Uterus (tissue), 4 donors: ENCODE results near the gene BRAT1. TPM values are rescaled to one million over a fixed set of nuclear protein-coding genes. Genes with fewer than 3 reads are reported as not detected.

ENCODE experiments used
- DNase-seq, 2 donors: peaks; one replicate each; pipeline ENCODE4 v3.0.0-alpha.2; 2019 to 2020
- H3K27ac ChIP-seq, 2 donors: fragments of 200-600 bp; sonication (generic); 1 replicate in 1 of 2; 2 replicates in 1 of 2; pipeline ENCODE4 v1.5.1; 2016 to 2018
- H3K27me3 ChIP-seq, 2 donors: fragments of 200-600 bp; sonication (generic); one replicate each; pipeline ENCODE4 v1.5.1; 2018 to 2019; ENCODE audit warnings: control low read depth in 1 of 2
- H3K36me3 ChIP-seq, 2 donors: fragments of 200-600 bp; sonication (generic); one replicate each; pipeline ENCODE4 v1.5.1; 2019; ENCODE audit warnings: control low read depth in 1 of 2
- H3K4me1 ChIP-seq, 2 donors: fragments of 200-600 bp; sonication (generic); one replicate each; pipeline ENCODE4 v1.5.1; 2018 to 2019; ENCODE audit warnings: control low read depth in 1 of 2
- H3K4me3 ChIP-seq, 2 donors: fragments of 200-600 bp; sonication (generic); 1 replicate in 1 of 2; 2 replicates in 1 of 2; pipeline ENCODE4 v1.5.1; 2018 to 2019; ENCODE audit warnings: mild to moderate bottlenecking in 1 of 2
- H3K9me3 ChIP-seq, 2 donors: fragments of 200-600 bp; sonication (generic); one replicate each; pipeline ENCODE4 v1.5.1; 2019; ENCODE audit warnings: control low read depth in 1 of 2
- CTCF ChIP-seq, 4 experiments: fragments of 200-600 bp in 2 of 4; fragments of 450-650 bp in 2 of 4; sonication (generic) in 2 of 4; IDR thresholded peaks; one replicate each; pipeline ENCODE4 v1.5.1; 2016 to 2019; ENCODE audit warnings: antibody characterized with exemption in 4 of 4, mild to moderate bottlenecking in 2 of 4, moderate library complexity in 1 of 4
- POLR2A ChIP-seq, 2 donors: fragments of 450-650 bp; IDR thresholded peaks; one replicate each; pipeline ENCODE4 v1.6.1; 2016; ENCODE audit warnings: antibody characterized with exemption in 2 of 2, mild to moderate bottlenecking in 1 of 2, moderate library complexity in 1 of 2
- intact Hi-C: fragments of 100-400 bp; cut with DNase I; formaldehyde crosslinking; loops from one replicate; pipeline ENCODE4 v1.15.1; 2023; ENCODE audit warnings: low total_unique reads
- total RNA-seq, 4 donors: library from RNA; depleted of rRNA in 3 of 4; stranded (reverse); fragments of >200 nt in 3 of 4; gene quantifications; one replicate each; pipeline versions ENCODE4 v1.1.0 to v1.2.4, GENCODE V29; 2014 to 2023
- donor health status: DM: yes; HTN: yes; CAD: no.

BRAT1 gene
- total RNA-seq, 4 donors from 2014 or later = 10.3 to 44.3 (median 36.0) TPM

GRCh38 chr7:2523941-2524807 is 31.1 kb downstream of the BRAT1 start:
- Histone ChIP-seq H3K27me3 (peaks cover 0 to 10% of the 10 kb centered on the region in 2 donors), H3K4me3 (no peak overlapping the region), H3K27ac (peak overlapping the region; percentile 67), H3K9me3 (no peaks in the 10 kb centered on the region), H3K4me1 (peaks cover 0 to 21% of the 10 kb centered on the region in 2 donors), H3K36me3 (no peaks in the 10 kb centered on the region)
- intact Hi-C loops = no loop called here
- TF ChIP-seq CTCF (IDR thresholded peaks at IDR 0.05) = no peak
- TF ChIP-seq POLR2A (IDR thresholded peaks at IDR 0.05) = no peak
- peak; percentile 62 to 67 for DNase-seq

GRCh38 chr7:2523461-2523936 is 31.8 kb downstream of the BRAT1 start:
- TF ChIP-seq CTCF (IDR thresholded peaks at IDR 0.05) (no peak), POLR2A (IDR thresholded peaks at IDR 0.05) (no peak)
- Histone ChIP-seq H3K27ac (peak overlapping the region; percentile 67), H3K27me3 (peaks cover 0 to 10% of the 10 kb centered on the region in 2 donors), H3K4me1 (peaks cover 0 to 22% of the 10 kb centered on the region in 2 donors), H3K9me3 (no peaks in the 10 kb centered on the region), H3K36me3 (no peaks in the 10 kb centered on the region), H3K4me3 (peak overlapping the region in 1 of 2 donors; percentile 5)
- DNase-seq = no peak
- intact Hi-C loops = no loop called here

- Histone ChIP-seq H3K9me3 (no peaks in the 10 kb centered on the region), H3K36me3 (no peaks in the 10 kb centered on the region), H3K4me1 (peaks cover 0 to 19% of the 10 kb centered on the region in 2 donors), H3K4me3 (peak overlapping the region in 1 of 2 donors; percentile 5), H3K27ac (peak overlapping the region; percentile 67), H3K27me3 (peaks cover 0 to 10% of the 10 kb centered on the region in 2 donors)
- intact Hi-C loops = no loop called here
- TF ChIP-seq POLR2A (IDR thresholded peaks at IDR 0.05) (no peak), CTCF (IDR thresholded peaks at IDR 0.05) (no peak)
- no peak for DNase-seq
These were observed 32.4 kb downstream of the BRAT1 start for GRCh38 chr7:2522780-2523433.

- peak overlapping the region in 1 of 2 donors; percentile 32 for H3K4me3 ChIP-seq
- peak overlapping the region; percentile 67 for H3K27ac ChIP-seq
- H3K36me3 ChIP-seq = no peaks in the 10 kb centered on the region
- no peaks in the 10 kb centered on the region for H3K9me3 ChIP-seq
- TF ChIP-seq POLR2A (IDR thresholded peaks at IDR 0.05) = no peak
- peaks cover 0 to 10% of the 10 kb centered on the region in 2 donors for H3K27me3 ChIP-seq
- intact Hi-C loops = no loop called here
- peaks cover 0 to 19% of the 10 kb centered on the region in 2 donors for H3K4me1 ChIP-seq
- no peak for DNase-seq
These were observed 33.3 kb downstream of the BRAT1 start for GRCh38 chr7:2521952-2522591.

- no peaks in the 10 kb centered on the region for H3K9me3 ChIP-seq
- H3K27me3 ChIP-seq = peaks cover 0 to 10% of the 10 kb centered on the region in 2 donors
- H3K36me3 ChIP-seq = no peaks in the 10 kb centered on the region
- DNase-seq = no peak
- peak overlapping the region; percentile 3 to 32 for H3K4me3 ChIP-seq
- TF ChIP-seq CTCF (IDR thresholded peaks at IDR 0.05) = no peak
- no peak for TF ChIP-seq POLR2A (IDR thresholded peaks at IDR 0.05)
- H3K27ac ChIP-seq = peak overlapping the region; percentile 12 to 67
- intact Hi-C loops = no loop called here
- H3K4me1 ChIP-seq = peaks cover 0 to 19% of the 10 kb centered on the region in 2 donors
These were observed 34.0 kb downstream of the BRAT1 start for GRCh38 chr7:2521341-2521745.
